T follicular helper cell (primary cell): ENCODE data around the gene AGBL4.

Source experiments
- DNase-seq: peaks from one replicate; pipeline ENCODE4 v3.0.0-alpha.2; 2020; ENCODE audit warnings: low read depth

Gene AGBL4

GRCh38 chr1:48679859-48680258, 1343.9 kb downstream of the AGBL4 start:
- no peak for DNase-seq

GRCh38 chr1:48678710-48679505, 1344.8 kb downstream of the AGBL4 start:
- no peak for DNase-seq

GRCh38 chr1:48677306-48678287, 1346.2 kb downstream of the AGBL4 start:
- no peak for DNase-seq

GRCh38 chr1:48676822-48677221, 1346.9 kb downstream of the AGBL4 start:
- no peak for DNase-seq

GRCh38 chr1:48676376-48676775, 1347.4 kb downstream of the AGBL4 start:
- no peak for DNase-seq

GRCh38 chr1:48675251-48675650, 1348.5 kb downstream of the AGBL4 start:
- no peak for DNase-seq

- DNase-seq, result no peak
Measured at GRCh38 chr1:48674641-48675040, 1349.1 kb downstream of the AGBL4 start.

- DNase-seq, result no peak
Measured at GRCh38 chr1:48673332-48674105, 1350.2 kb downstream of the AGBL4 start.

GRCh38 chr1:48671578-48671977, 1352.2 kb downstream of the AGBL4 start:
- DNase-seq, result no peak

GRCh38 chr1:48670234-48671020, 1353.3 kb downstream of the AGBL4 start:
- no peak for DNase-seq

- no peak for DNase-seq
Measured at GRCh38 chr1:48668339-48668738, 1355.4 kb downstream of the AGBL4 start.

- DNase-seq, result no peak
Measured at GRCh38 chr1:48667782-48668181, 1356.0 kb downstream of the AGBL4 start.

GRCh38 chr1:48665708-48666407, 1357.9 kb downstream of the AGBL4 start:
- no peak for DNase-seq

- DNase-seq, result no peak
Measured at GRCh38 chr1:48661726-48662463, 1361.9 kb downstream of the AGBL4 start.

- DNase-seq, result no peak
Measured at GRCh38 chr1:48659801-48660200, 1364.0 kb downstream of the AGBL4 start.

- no peak for DNase-seq
Measured at GRCh38 chr1:48657413-48657812, 1366.3 kb downstream of the AGBL4 start.

- no peak for DNase-seq
Measured at GRCh38 chr1:48654606-48655210, 1369.0 kb downstream of the AGBL4 start.

GRCh38 chr1:48652334-48652733, 1371.4 kb downstream of the AGBL4 start:
- DNase-seq, result no peak

- DNase-seq, result no peak
Measured at GRCh38 chr1:48649880-48650279, 1373.9 kb downstream of the AGBL4 start.
